ENCODE data around the gene DNAI4.

The DNAI4 gene

DNA sequence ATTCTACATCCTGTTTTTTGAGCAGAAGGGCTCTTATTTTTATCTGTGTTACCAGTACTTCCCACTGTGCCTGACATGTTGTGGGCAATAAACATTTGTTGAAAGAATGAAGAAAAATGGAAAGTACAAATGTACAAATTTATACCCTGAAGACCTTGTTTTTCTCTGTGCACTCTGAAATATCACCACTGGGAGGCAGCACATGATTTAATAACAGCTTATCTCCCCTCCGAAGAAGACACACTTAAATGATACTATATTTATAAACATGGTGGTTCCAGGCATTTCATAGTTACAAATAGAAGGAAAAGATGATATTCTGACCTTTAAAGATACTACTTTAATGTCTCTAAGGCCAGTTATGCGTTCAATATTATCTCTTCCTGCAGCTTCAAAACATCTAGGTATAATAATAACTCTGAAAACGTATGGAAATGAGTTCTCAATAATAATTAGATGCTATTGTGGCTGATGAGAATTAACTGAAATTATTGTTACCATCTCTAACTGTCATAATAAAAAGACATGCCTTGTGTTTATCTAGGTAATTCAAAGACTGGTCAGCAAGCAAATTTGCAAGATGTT, 159.6 kb downstream of the DNAI4 start:
- peak; percentile 40 for DNase-seq (ENCODE audit: low read depth)

Data from activated T-cell treated with anti-CD3 and anti-CD28 coated beads for 24 hours (primary cell).